ENCODE data around the gene ABLIM1. TPM values are rescaled to one million over a fixed set of nuclear protein-coding genes. Genes with fewer than 3 reads are reported as not detected.

ABLIM1 gene
- total RNA-seq, 1 experiment from 2014 or later: 274 TPM

DNA sequence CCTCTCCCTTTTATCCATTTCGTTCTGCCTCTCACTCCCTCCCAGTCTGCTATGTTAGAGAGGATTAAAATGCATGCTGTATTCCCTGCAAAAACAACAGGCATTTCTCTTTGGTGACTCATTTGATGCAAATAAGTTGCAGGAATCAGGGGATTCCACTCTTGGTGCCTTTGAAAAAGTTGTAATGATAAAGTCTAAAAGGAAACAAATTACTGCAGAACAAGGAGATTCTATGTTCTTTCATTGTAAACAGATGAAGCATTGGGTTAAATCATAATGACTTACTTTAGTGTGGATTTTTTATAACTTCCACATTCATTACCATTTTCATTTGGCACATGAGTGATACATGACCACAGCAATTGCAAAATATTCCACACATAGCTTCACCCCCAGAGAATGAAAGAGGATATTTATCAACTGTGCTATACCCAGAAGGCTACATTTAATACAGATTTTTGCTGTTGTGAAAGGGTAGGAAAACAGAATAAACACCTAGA is 33.4 kb upstream of the ABLIM1 start:
- H3K9me3 ChIP-seq (ENCODE audit: control insufficient read depth, insufficient read depth, low read depth, low read length): no peaks in the 10 kb centered on the region
- H3K4me1 ChIP-seq (ENCODE audit: control insufficient read depth, insufficient read depth, low read length): peaks cover 78% of the 10 kb centered on the region
- ChIA-PET POLR2A (no interaction called here), CTCF (interaction anchor here (0.6 kb wide), 1 partner anchor 80 kb away, joined by 3 read pairs; no protein-coding TSS in a partner anchor)
- H3K27me3 ChIP-seq (ENCODE audit: control insufficient read depth, insufficient read depth, low read length): no peaks in the 10 kb centered on the region
- intact Hi-C loops (cut with micrococcal nuclease; ENCODE audit: unreplicated experiment): loop anchor here (5.0 kb wide), 1 partner anchor 144 kb away; no protein-coding TSS in a partner anchor
- H3K36me3 ChIP-seq (ENCODE audit: control insufficient read depth, insufficient read depth, low read length): no peaks in the 10 kb centered on the region
- peak; percentile 62 for ATAC-seq
- 0 out of 2 replicates have a peak, but pooled peaks have one; percentile 35 for TF ChIP-seq TCF7L2 (IDR thresholded peaks at IDR 0.05; ENCODE audit: low read depth, low read length)
- TF ChIP-seq POLR2AphosphoS5 (IDR thresholded peaks at IDR 0.05; ENCODE audit: low read depth, low read length): no peak
- no peak for DNase-seq (ENCODE audit: low read depth, low spot score)
- H3K4me3 ChIP-seq (ENCODE audit: low read depth in 2 of 2, low read length in 2 of 2): no peak overlapping the region
- in situ Hi-C loops (cut with HindIII; ENCODE audit: low pct_unique_long_range_greater_than_20kb, low sequenced_read_pairs): no loop called here
- peak overlapping the region; percentile 100 for H3K27ac ChIP-seq (ENCODE audit: low read length)
- BruUV-seq (replicated peaks): no TSS peak

DNA sequence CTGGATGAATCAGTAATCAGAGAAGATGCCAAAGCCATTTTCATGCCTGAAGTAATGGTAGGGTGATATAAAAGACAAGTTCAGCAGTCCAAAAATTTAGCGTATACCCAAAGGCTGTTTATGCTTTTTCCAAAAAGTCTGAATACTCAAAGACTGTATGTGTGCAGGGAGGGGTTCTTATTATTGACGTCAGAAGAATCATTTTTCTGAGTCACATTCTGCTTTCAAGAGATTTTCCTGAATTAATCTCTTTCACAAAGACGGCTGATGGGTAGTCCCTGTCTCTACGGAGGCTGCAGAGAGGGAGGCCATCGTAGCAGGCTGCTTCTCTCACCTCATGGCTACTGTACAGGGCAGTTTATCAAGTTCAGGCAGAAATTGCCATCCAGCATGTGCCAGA is 30.7 kb upstream of the ABLIM1 start:
- peaks cover 80% of the 10 kb centered on the region for H3K4me1 ChIP-seq (ENCODE audit: control insufficient read depth, insufficient read depth, low read length)
- intact Hi-C loops (cut with micrococcal nuclease; ENCODE audit: unreplicated experiment): no loop called here
- TF ChIP-seq SIN3A (IDR thresholded peaks at IDR 0.05; ENCODE audit: borderline replicate concordance, insufficient read depth, low read depth, low read length) (no peak), POLR2AphosphoS5 (IDR thresholded peaks at IDR 0.05; ENCODE audit: low read depth, low read length) (no peak), TCF7L2 (IDR thresholded peaks at IDR 0.05; ENCODE audit: low read depth, low read length) (no peak)
- TF ChIP-seq, protein P1, sequence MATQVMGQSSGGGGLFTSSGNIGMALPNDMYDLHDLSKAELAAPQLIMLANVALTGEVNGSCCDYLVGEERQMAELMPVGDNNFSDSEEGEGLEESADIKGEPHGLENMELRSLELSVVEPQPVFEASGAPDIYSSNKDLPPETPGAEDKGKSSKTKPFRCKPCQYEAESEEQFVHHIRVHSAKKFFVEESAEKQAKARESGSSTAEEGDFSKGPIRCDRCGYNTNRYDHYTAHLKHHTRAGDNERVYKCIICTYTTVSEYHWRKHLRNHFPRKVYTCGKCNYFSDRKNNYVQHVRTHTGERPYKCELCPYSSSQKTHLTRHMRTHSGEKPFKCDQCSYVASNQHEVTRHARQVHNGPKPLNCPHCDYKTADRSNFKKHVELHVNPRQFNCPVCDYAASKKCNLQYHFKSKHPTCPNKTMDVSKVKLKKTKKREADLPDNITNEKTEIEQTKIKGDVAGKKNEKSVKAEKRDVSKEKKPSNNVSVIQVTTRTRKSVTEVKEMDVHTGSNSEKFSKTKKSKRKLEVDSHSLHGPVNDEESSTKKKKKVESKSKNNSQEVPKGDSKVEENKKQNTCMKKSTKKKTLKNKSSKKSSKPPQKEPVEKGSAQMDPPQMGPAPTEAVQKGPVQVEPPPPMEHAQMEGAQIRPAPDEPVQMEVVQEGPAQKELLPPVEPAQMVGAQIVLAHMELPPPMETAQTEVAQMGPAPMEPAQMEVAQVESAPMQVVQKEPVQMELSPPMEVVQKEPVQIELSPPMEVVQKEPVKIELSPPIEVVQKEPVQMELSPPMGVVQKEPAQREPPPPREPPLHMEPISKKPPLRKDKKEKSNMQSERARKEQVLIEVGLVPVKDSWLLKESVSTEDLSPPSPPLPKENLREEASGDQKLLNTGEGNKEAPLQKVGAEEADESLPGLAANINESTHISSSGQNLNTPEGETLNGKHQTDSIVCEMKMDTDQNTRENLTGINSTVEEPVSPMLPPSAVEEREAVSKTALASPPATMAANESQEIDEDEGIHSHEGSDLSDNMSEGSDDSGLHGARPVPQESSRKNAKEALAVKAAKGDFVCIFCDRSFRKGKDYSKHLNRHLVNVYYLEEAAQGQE (IDR thresholded peaks at IDR 0.05; ENCODE audit: insufficient read depth in 1 of 2, low read depth in 2 of 2, low read length in 1 of 2): no peak
- TF ChIP-seq, protein P2, sequence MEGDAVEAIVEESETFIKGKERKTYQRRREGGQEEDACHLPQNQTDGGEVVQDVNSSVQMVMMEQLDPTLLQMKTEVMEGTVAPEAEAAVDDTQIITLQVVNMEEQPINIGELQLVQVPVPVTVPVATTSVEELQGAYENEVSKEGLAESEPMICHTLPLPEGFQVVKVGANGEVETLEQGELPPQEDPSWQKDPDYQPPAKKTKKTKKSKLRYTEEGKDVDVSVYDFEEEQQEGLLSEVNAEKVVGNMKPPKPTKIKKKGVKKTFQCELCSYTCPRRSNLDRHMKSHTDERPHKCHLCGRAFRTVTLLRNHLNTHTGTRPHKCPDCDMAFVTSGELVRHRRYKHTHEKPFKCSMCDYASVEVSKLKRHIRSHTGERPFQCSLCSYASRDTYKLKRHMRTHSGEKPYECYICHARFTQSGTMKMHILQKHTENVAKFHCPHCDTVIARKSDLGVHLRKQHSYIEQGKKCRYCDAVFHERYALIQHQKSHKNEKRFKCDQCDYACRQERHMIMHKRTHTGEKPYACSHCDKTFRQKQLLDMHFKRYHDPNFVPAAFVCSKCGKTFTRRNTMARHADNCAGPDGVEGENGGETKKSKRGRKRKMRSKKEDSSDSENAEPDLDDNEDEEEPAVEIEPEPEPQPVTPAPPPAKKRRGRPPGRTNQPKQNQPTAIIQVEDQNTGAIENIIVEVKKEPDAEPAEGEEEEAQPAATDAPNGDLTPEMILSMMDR (IDR thresholded peaks at IDR 0.05): no peak
- in situ Hi-C loops (cut with HindIII; ENCODE audit: low pct_unique_long_range_greater_than_20kb, low sequenced_read_pairs): no loop called here
- POLR2A ChIA-PET: interaction anchor here (0.7 kb wide), 1 partner anchor 10 kb away, joined by 3 read pairs; no protein-coding TSS in a partner anchor
- no peaks in the 10 kb centered on the region for H3K9me3 ChIP-seq (ENCODE audit: control insufficient read depth, insufficient read depth, low read depth, low read length)
- BruUV-seq (replicated peaks): no TSS peak
- peak overlapping the region; percentile 100 for H3K27ac ChIP-seq (ENCODE audit: low read length)
- no peaks in the 10 kb centered on the region for H3K36me3 ChIP-seq (ENCODE audit: control insufficient read depth, insufficient read depth, low read length)
- CTCF ChIA-PET: interaction anchor here (0.7 kb wide), 1 partner anchor 297 kb away, joined by 11 read pairs; no protein-coding TSS in a partner anchor
- no peak for DNase-seq (ENCODE audit: low read depth, low spot score)
- no peak overlapping the region for H3K4me3 ChIP-seq (ENCODE audit: low read depth in 2 of 2, low read length in 2 of 2)
- ATAC-seq: no peak
- H3K27me3 ChIP-seq (ENCODE audit: control insufficient read depth, insufficient read depth, low read length): no peaks in the 10 kb centered on the region

DNA sequence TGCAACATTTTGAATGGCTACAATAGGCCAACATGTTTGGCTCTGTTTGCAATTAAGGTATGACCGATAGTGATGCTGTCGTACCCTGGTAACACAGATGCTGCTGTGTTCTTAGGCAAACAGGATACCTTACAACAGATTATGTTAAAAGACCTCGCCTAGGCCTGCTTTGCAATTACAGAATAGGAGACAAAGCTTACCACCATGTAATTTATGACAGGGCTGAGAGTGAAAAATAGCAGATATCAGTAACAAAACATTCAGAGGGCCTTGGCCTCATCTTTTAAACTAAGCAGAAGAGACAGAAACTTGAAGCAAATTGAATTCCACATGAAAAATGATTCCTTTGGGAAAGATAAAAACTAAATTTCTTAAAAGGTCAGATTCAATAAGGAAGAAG is 29.4 kb upstream of the ABLIM1 start:
- DNase-seq (ENCODE audit: low read depth, low spot score): no peak
- H3K27ac ChIP-seq (ENCODE audit: low read length): peak overlapping the region; percentile 100
- CTCF ChIA-PET: no interaction called here
- TF ChIP-seq, protein P2 (IDR thresholded peaks at IDR 0.05): no peak
- TF ChIP-seq SIN3A (IDR thresholded peaks at IDR 0.05; ENCODE audit: borderline replicate concordance, insufficient read depth, low read depth, low read length) (no peak), TCF7L2 (IDR thresholded peaks at IDR 0.05; ENCODE audit: low read depth, low read length) (no peak), POLR2AphosphoS5 (IDR thresholded peaks at IDR 0.05; ENCODE audit: low read depth, low read length) (no peak)
- TF ChIP-seq, protein P1 (IDR thresholded peaks at IDR 0.05; ENCODE audit: insufficient read depth in 1 of 2, low read depth in 2 of 2, low read length in 1 of 2): no peak
- no peaks in the 10 kb centered on the region for H3K9me3 ChIP-seq (ENCODE audit: control insufficient read depth, insufficient read depth, low read depth, low read length)
- H3K36me3 ChIP-seq (ENCODE audit: control insufficient read depth, insufficient read depth, low read length): no peaks in the 10 kb centered on the region
- ATAC-seq: no peak
- no TSS peak for BruUV-seq (replicated peaks)
- H3K4me1 ChIP-seq (ENCODE audit: control insufficient read depth, insufficient read depth, low read length): peaks cover 75% of the 10 kb centered on the region
- no peak overlapping the region for H3K4me3 ChIP-seq (ENCODE audit: low read depth in 2 of 2, low read length in 2 of 2)
- no peaks in the 10 kb centered on the region for H3K27me3 ChIP-seq (ENCODE audit: control insufficient read depth, insufficient read depth, low read length)
- in situ Hi-C loops (cut with HindIII; ENCODE audit: low pct_unique_long_range_greater_than_20kb, low sequenced_read_pairs) (no loop called here), intact Hi-C loops (cut with micrococcal nuclease; ENCODE audit: unreplicated experiment) (no loop called here)
- POLR2A ChIA-PET: interaction anchor here (0.6 to 1.4 kb wide), 2 partner anchors 36 to 54 kb away, joined by 3 to 5 read pairs; no protein-coding TSS in a partner anchor

Measured in Panc1 (cell line).